Heart left ventricle (tissue), 13 donors: ENCODE measurements around the gene LINC01488.

ENCODE experiments used
- CTCF ChIP-seq, 12 donors: fragments of 200-600 bp; sonication (generic) in 4 of 12; IDR thresholded peaks; one replicate each; pipeline versions ENCODE4 v1.5.0 to v1.8.0; 2018 to 2022; ENCODE audit warnings: antibody characterized with exemption in 12 of 12, mild to moderate bottlenecking in 5 of 12
- POLR2A ChIP-seq, 2 donors: fragments of 450-650 bp; IDR thresholded peaks; one replicate each; pipeline ENCODE4 v1.6.1; 2017; ENCODE audit warnings: antibody characterized with exemption in 2 of 2, mild to moderate bottlenecking in 2 of 2, moderate library complexity in 2 of 2
- donor health status: ischemic (EF 13 %, LVEDD 7.1; RV severe dilation, severe dysfunction).
- donor health status: DM: no; HTN: yes; CAD: no.
- donor health status: DM: no; HTN: no; CAD: no.
- donor health status: ischemic (EF 25% LVEDD 6.9; RV normal size, moderate dysfunction).
- donor health status: ischemic (EF 25% LVEDD 5.7; RV mildly dilated, moderate dysfunction).
- donor health status: ischemic (EF 35%, LVEDD 5.7; RV mildly dilated, moderate dysfunction).
- donor health status: nonischemic (EF 11% LVEDD 7.7; RV severe dilation, severe dysfunction).
- donor health status: DM: yes; HTN: yes; CAD: no.
- donor health status: PGD.
- donor health status: ischemic (EF 29% LVEDD 5.4; RV normal size, mild dysfunction).
- donor health status: nonischemic (EF 23%, LVEDD 6.1; RV moderate dilation, normal function).

- TF ChIP-seq CTCF (IDR thresholded peaks at IDR 0.05) (no peak), POLR2A (IDR thresholded peaks at IDR 0.05) (no peak)
Observed at GRCh38 chr11:69500285-69501120, 19.0 kb downstream of the LINC01488 start.
